ENCODE data around the gene C16orf95.

- TF ChIP-seq EZH2 (IDR thresholded peaks at IDR 0.05; ENCODE audit: borderline replicate concordance, low read depth, low read length, poor library complexity, severe bottlenecking) (no peak), CTCF (conservative IDR thresholded peaks at IDR 0.05; ENCODE audit: low read depth, low read length) (no peak)
These were observed 2.9 kb upstream of the C16orf95 start for GRCh38 chr16:87319997-87320491.

Measured in A673 (cell line).